CD4-positive, alpha-beta T cell treated with Interleukin-21 for 1 hour (primary cell): ENCODE measurements around the gene IFNAR2.
"Not testable (repeated sequence)": the region's sequence is repeated elsewhere in the genome, so short reads cannot be mapped to it uniquely, and the experiment has no call there.

ENCODE experiments used
- DNase-seq: peaks from one replicate; pipeline ENCODE4 v3.0.0-alpha.2; 2020

Gene IFNAR2

GRCh38 chr21:33245289-33245918 is 15.7 kb downstream of the IFNAR2 start:
- DNase-seq = no peak

- no peak for DNase-seq
Observed at GRCh38 chr21:33246506-33246905, 16.8 kb downstream of the IFNAR2 start.

GRCh38 chr21:33246963-33247362 is 17.2 kb downstream of the IFNAR2 start:
- DNase-seq = no peak

GRCh38 chr21:33247599-33247998 is 17.9 kb downstream of the IFNAR2 start:
- no peak for DNase-seq

GRCh38 chr21:33249331-33250002 is 19.7 kb downstream of the IFNAR2 start:
- no peak for DNase-seq

GRCh38 chr21:33251119-33251518 is 21.4 kb downstream of the IFNAR2 start:
- DNase-seq = no peak

GRCh38 chr21:33253382-33253781 is 23.6 kb downstream of the IFNAR2 start:
- DNase-seq = not testable (repeated sequence)

GRCh38 chr21:33254766-33255165 is 25.0 kb downstream of the IFNAR2 start:
- DNase-seq = no peak

- DNase-seq = no peak
Observed at GRCh38 chr21:33255404-33255803, 25.7 kb downstream of the IFNAR2 start.

- DNase-seq = no peak
Observed at GRCh38 chr21:33256019-33256418, 26.3 kb downstream of the IFNAR2 start.

- DNase-seq = no peak
Observed at GRCh38 chr21:33257094-33257803, 27.5 kb downstream of the IFNAR2 start.

- no peak for DNase-seq
Observed at GRCh38 chr21:33258475-33258874, 28.7 kb downstream of the IFNAR2 start.

GRCh38 chr21:33259428-33259827 is 29.7 kb downstream of the IFNAR2 start:
- DNase-seq = no peak

GRCh38 chr21:33259995-33260394 is 30.3 kb downstream of the IFNAR2 start:
- no peak for DNase-seq

- peak; percentile 35 for DNase-seq
Observed at GRCh38 chr21:33261635-33262034, 31.9 kb downstream of the IFNAR2 start.

- no peak for DNase-seq
Observed at GRCh38 chr21:33262921-33263320, 33.2 kb downstream of the IFNAR2 start.

GRCh38 chr21:33264561-33264960 is 34.8 kb downstream of the IFNAR2 start:
- no peak for DNase-seq

GRCh38 chr21:33265664-33266049 is 35.9 kb downstream of the IFNAR2 start:
- DNase-seq = peak; percentile 53

GRCh38 chr21:33266050-33266788 is 36.5 kb downstream of the IFNAR2 start, which contains the start of gene IL10RB:
TSS of gene IL10RB (plus strand) at chr21:33266367. CDS start at chr21:33266466, 99 bp downstream.
- peak; percentile 76 for DNase-seq

- peak; percentile 47 for DNase-seq
Observed at GRCh38 chr21:33266789-33267135, 37.0 kb downstream of the IFNAR2 start.

- DNase-seq = no peak
Observed at GRCh38 chr21:33267250-33267649, 37.5 kb downstream of the IFNAR2 start.

- DNase-seq = no peak
Observed at GRCh38 chr21:33268393-33268736, 38.6 kb downstream of the IFNAR2 start.

- peak; percentile 42 for DNase-seq
Observed at GRCh38 chr21:33268737-33269441, 39.2 kb downstream of the IFNAR2 start.
